GM23338 (cell line): Measurements from ENCODE around the gene PRPH. TPM values are rescaled to one million over a fixed set of nuclear protein-coding genes. Genes with fewer than 3 reads are reported as not detected.

Experiments used
- ATAC-seq: fragments of 200-7000 bp; cut with Tn5 transposase; 3 replicates; pipeline ENCODE4 v1.9.1; 2020
- DNase-seq: peaks from one replicate; pipeline ENCODE4 v3.0.0-alpha.2; 2015; ENCODE audit warnings: low spot score
- H2AFZ ChIP-seq: fragments of 200-600 bp; sonication (generic); 2 replicates; pipeline ENCODE4 v1.8.0; 2016; ENCODE audit warnings: antibody characterized with exemption, mild to moderate bottlenecking, moderate library complexity
- H3F3A ChIP-seq: fragments of 200-600 bp; sonication (generic); replicated peaks from 2 replicates; pipeline ENCODE4 v1.8.0; 2017; ENCODE audit warnings: antibody characterized with exemption, mixed run types, low read depth
- H3K27ac ChIP-seq: fragments of 200-600 bp; sonication (generic); 2 replicates; pipeline ENCODE4 v1.6.1; 2016; ENCODE audit warnings: low read depth
- H3K27me3 ChIP-seq: fragments of 200-600 bp; sonication (generic); 2 replicates; pipeline ENCODE4 v1.8.0; 2016; ENCODE audit warnings: mild to moderate bottlenecking, mixed run types, moderate library complexity; ENCODE audit not compliant: insufficient read depth
- H3K36me3 ChIP-seq: fragments of 200-600 bp; sonication (generic); 2 replicates; pipeline ENCODE4 v1.8.0; 2016; ENCODE audit warnings: mild to moderate bottlenecking; ENCODE audit not compliant: insufficient read depth
- H3K4me1 ChIP-seq: fragments of 200-600 bp; sonication (generic); 2 replicates; pipeline ENCODE4 v1.8.0; 2016; ENCODE audit warnings: mild to moderate bottlenecking, moderate library complexity; ENCODE audit not compliant: insufficient read depth
- H3K4me2 ChIP-seq: fragments of 200-600 bp; sonication (generic); 2 replicates; pipeline ENCODE4 v1.7.1; 2017; ENCODE audit warnings: mixed run types
- H3K4me3 ChIP-seq: fragments of 200-600 bp; sonication (generic); 2 replicates; pipeline ENCODE4 v1.6.1; 2016; ENCODE audit warnings: mixed run types
- H3K79me2 ChIP-seq: fragments of 200-600 bp; sonication (generic); replicated peaks from 2 replicates; pipeline ENCODE4 v1.8.0; 2017; ENCODE audit warnings: mild to moderate bottlenecking; ENCODE audit not compliant: insufficient read depth
- H3K9me2 ChIP-seq: fragments of 200-600 bp; sonication (generic); 2 replicates; pipeline ENCODE4 v1.8.0; 2017; ENCODE audit not compliant: insufficient read depth
- H4K20me1 ChIP-seq: fragments of 200-600 bp; sonication (generic); replicated peaks from 2 replicates; pipeline ENCODE4 v1.8.0; 2017; ENCODE audit warnings: mild to moderate bottlenecking; ENCODE audit not compliant: insufficient read depth
- H3K27ac Mint-ChIP-seq: 2 replicates; pipeline ENCODE4 v1.8.0; 2020; ENCODE audit warnings: inconsistent platforms, mild to moderate bottlenecking, moderate library complexity, mixed read lengths
- H3K27me3 Mint-ChIP-seq: 3 replicates; pipeline ENCODE4 v1.8.0; 2022; ENCODE audit warnings: low read depth, mild to moderate bottlenecking, moderate library complexity, mixed read lengths, inconsistent platforms; ENCODE audit not compliant: insufficient read depth, poor library complexity
- H3K36me3 Mint-ChIP-seq: 3 replicates; pipeline ENCODE4 v1.8.0; 2021; ENCODE audit warnings: low read depth, mild to moderate bottlenecking, inconsistent platforms, moderate library complexity, mixed read lengths
- H3K4me1 Mint-ChIP-seq: 3 replicates; pipeline ENCODE4 v1.8.0; 2020; ENCODE audit warnings: mild to moderate bottlenecking, inconsistent platforms, mixed read lengths
- H3K4me3 Mint-ChIP-seq: 3 replicates; pipeline ENCODE4 v1.8.0; 2021; ENCODE audit warnings: moderate library complexity, mild to moderate bottlenecking, inconsistent platforms, mixed read lengths
- H3K9me3 Mint-ChIP-seq: 3 replicates; pipeline ENCODE4 v1.8.0; 2020; ENCODE audit warnings: moderate library complexity, mild to moderate bottlenecking, inconsistent platforms, mixed read lengths
- CREB1 ChIP-seq: fragments of 250-450 bp; sonication (Bioruptor Pico); IDR thresholded peaks from 2 replicates; pipeline ENCODE4 v1.5.0; 2020; ENCODE audit warnings: low read depth, mild to moderate bottlenecking, moderate library complexity
- CTCF ChIP-seq, 2 experiments: fragments of 200-600 bp in 1 of 2; sonication (generic) in 1 of 2; conservative IDR thresholded peaks; 2 replicates each; pipeline versions ENCODE4 v1.5.1 to v1.6.1; 2016 to 2017; ENCODE audit warnings: antibody characterized with exemption in 2 of 2, low read depth in 2 of 2, mild to moderate bottlenecking in 2 of 2, moderate library complexity in 1 of 2
- EZH2 ChIP-seq: fragments of 200-600 bp; sonication (generic); IDR thresholded peaks from one replicate; pipeline ENCODE4 v1.8.0; 2017; ENCODE audit warnings: antibody characterized with exemption, mild to moderate bottlenecking, low read depth; ENCODE audit not compliant: unreplicated experiment
- EZH2phosphoT487 ChIP-seq: fragments of 200-600 bp; sonication (generic); IDR thresholded peaks from one replicate; pipeline ENCODE4 v1.8.1; 2018; ENCODE audit warnings: antibody characterized with exemption; ENCODE audit not compliant: unreplicated experiment
- ZNF114 ChIP-seq: fragments of 250-450 bp; sonication (Bioruptor Pico); IDR thresholded peaks from 2 replicates; pipeline ENCODE4 v1.5.0; 2020; ENCODE audit warnings: mild to moderate bottlenecking, moderate library complexity
- ZNF331 ChIP-seq: fragments of 250-450 bp; sonication (Bioruptor Pico); IDR thresholded peaks from 2 replicates; pipeline ENCODE4 v1.5.0; 2020; ENCODE audit warnings: low read depth, mild to moderate bottlenecking, moderate library complexity
- ZNF462 ChIP-seq: fragments of 250-450 bp; sonication (Bioruptor Pico); IDR thresholded peaks from 2 replicates; pipeline ENCODE4 v1.5.0; 2020; ENCODE audit warnings: mild to moderate bottlenecking, moderate library complexity
- polyA plus RNA-seq: library from polyadenylated mRNA; unstranded; fragments of >200 nt; fragmentation: Nextera tagmentation; extraction: Ambion mirVana; gene quantifications from 2 replicates; pipeline ENCODE4 v1.2.1, GENCODE V29; 2016
- total RNA-seq: library from RNA; depleted of rRNA; stranded (reverse); fragments of >200 nt; shearing (Covaris generic); gene quantifications from 2 replicates; pipeline ENCODE4 v1.2.3, GENCODE V29; 2014

The PRPH gene
- total and polyA plus RNA-seq, 2 experiments from 2014 or later = 0.24 to 0.36 TPM

- H3K9me3 Mint-ChIP-seq = peaks cover 6% of the 10 kb centered on the region; the same call in 2 of the 3 replicates
- Histone ChIP-seq H4K20me1 (peaks cover 18% of the 10 kb centered on the region), H3K4me3 (peak within 1 kb of the TSS; percentile 63), H3K9me2 (no peaks in the 10 kb centered on the region), H3F3A (peaks cover 15% of the 10 kb centered on the region), H3K27me3 (peaks cover 98% of the 10 kb centered on the region), H3K79me2 (no peaks in the 10 kb centered on the region), H3K36me3 (no peaks in the 10 kb centered on the region), H2AFZ (peak within 1 kb of the TSS; percentile 88), H3K4me1 (peaks cover 17% of the 10 kb centered on the region; the same call in 1 of the 2 replicates), H3K27ac (no peak within 1 kb of the TSS), H3K4me2 (peak within 1 kb of the TSS; percentile 79)
- H3K4me1 Mint-ChIP-seq = peaks cover 24% of the 10 kb centered on the region
- ATAC-seq = peak; percentile 6
- TF ChIP-seq EZH2phosphoT487 (peak; percentile 80), ZNF331 (no peak), CREB1 (CRISPR knock-in tag) (no peak), CTCF (conservative IDR thresholded peaks at IDR 0.05; ENCODE audit: low read depth in 2 of 2) (no peak), EZH2 (peak; percentile 91), ZNF114 (CRISPR knock-in tag) (no peak), ZNF462 (no peak)
- DNase-seq = peak; percentile 44
- H3K27me3 Mint-ChIP-seq = peaks cover 80% of the 10 kb centered on the region
- peak within 1 kb of the TSS; percentile 74 for H3K4me3 Mint-ChIP-seq
- H3K27ac Mint-ChIP-seq = no peak within 1 kb of the TSS
- H3K36me3 Mint-ChIP-seq = no peaks in the 10 kb centered on the region
These were observed 51.8 kb downstream of the PRPH start, which contains the start of gene DNAJC22 for GRCh38 chr12:49346659-49347310. DNAJC22 (plus strand) TSS chr12:49346888; CDS start chr12:49348873, 1,985 bp downstream.
